C4-2B (cell line): ENCODE measurements around the gene THRB.

Experiments used
- H3K27ac ChIP-seq: fragments of 450-650 bp; 2 replicates; pipeline ENCODE4 v1.5.1; 2017
- CTCF ChIP-seq: fragments of 450-650 bp; conservative IDR thresholded peaks from 2 replicates; pipeline ENCODE4 v1.5.1; 2017; ENCODE audit warnings: mild to moderate bottlenecking
- ZFX ChIP-seq: fragments of 450-650 bp; IDR thresholded peaks from 2 replicates; pipeline ENCODE4 v1.6.1; 2017

THRB gene

GRCh38 chr3:24529210-24529609, 34.6 kb upstream of the THRB start:
- no peak for TF ChIP-seq ZFX
- TF ChIP-seq CTCF = no peak
- H3K27ac ChIP-seq = no peak overlapping the region

GRCh38 chr3:24526640-24527212, 32.1 kb upstream of the THRB start:
- TF ChIP-seq ZFX (no peak), CTCF (no peak)
- H3K27ac ChIP-seq = no peak overlapping the region

GRCh38 chr3:24525557-24525956, 30.9 kb upstream of the THRB start:
- TF ChIP-seq ZFX (no peak), CTCF (no peak)
- no peak overlapping the region for H3K27ac ChIP-seq

- H3K27ac ChIP-seq = no peak overlapping the region
- TF ChIP-seq ZFX (no peak), CTCF (no peak)
These were observed 30.4 kb upstream of the THRB start for GRCh38 chr3:24525022-24525421.

- no peak overlapping the region for H3K27ac ChIP-seq
- no peak for TF ChIP-seq ZFX
- TF ChIP-seq CTCF = no peak
These were observed 29.5 kb upstream of the THRB start for GRCh38 chr3:24523988-24524727.

GRCh38 chr3:24523215-24523614, 28.6 kb upstream of the THRB start:
- H3K27ac ChIP-seq = no peak overlapping the region
- TF ChIP-seq ZFX (no peak), CTCF (no peak)

GRCh38 chr3:24522146-24522579, 27.5 kb upstream of the THRB start:
- TF ChIP-seq CTCF (no peak), ZFX (no peak)
- no peak overlapping the region for H3K27ac ChIP-seq
